GM23248 (cell line): ENCODE results near the gene CHST4.

Source experiments
- EZH2 ChIP-seq: fragments of 200-600 bp; sonication (generic); IDR thresholded peaks from 2 replicates; pipeline ENCODE4 v1.6.1; 2018; ENCODE audit warnings: antibody characterized with exemption, mild to moderate bottlenecking; ENCODE audit not compliant: insufficient read depth, poor library complexity, severe bottlenecking
- EZH2phosphoT487 ChIP-seq: fragments of 200-600 bp; sonication (generic); IDR thresholded peaks from 2 replicates; pipeline ENCODE4 v1.6.1; 2018; ENCODE audit warnings: antibody characterized with exemption, moderate library complexity, mild to moderate bottlenecking, low read depth; ENCODE audit not compliant: insufficient read depth

- no peak for TF ChIP-seq EZH2phosphoT487
- no peak for TF ChIP-seq EZH2
Observed at GRCh38 chr16:71557299-71557698, 31.1 kb downstream of the CHST4 start.
